ENCODE measurements around the gene RBM14. TPM values are rescaled to one million over a fixed set of nuclear protein-coding genes. Genes with fewer than 3 reads are reported as not detected.
"Not testable (repeated sequence)": the region's sequence is repeated elsewhere in the genome, so short reads cannot be mapped to it uniquely, and the experiment has no call there.

The RBM14 gene
- total RNA-seq, 3 donors from 2014 or later = 42.6 to 55.0 (median 54.6) TPM

- intact Hi-C loops (cut with DNase I; ENCODE audit: low total_unique reads) = no loop called here
- DNase-seq (ENCODE audit: low spot score in 2 of 2) = no peak
- Histone ChIP-seq H3K4me3 (no peak overlapping the region), H3K36me3 (no peaks in the 10 kb centered on the region), H3K27me3 (no peaks in the 10 kb centered on the region), H3K4me1 (no peaks in the 10 kb centered on the region), H3K9me3 (no peaks in the 10 kb centered on the region), H3K27ac (no peak overlapping the region)
- TF ChIP-seq POLR2A (IDR thresholded peaks at IDR 0.05) (no peak), CTCF (IDR thresholded peaks at IDR 0.05) (no peak)
These were observed 30.3 kb upstream of the RBM14 start for GRCh38 chr11:66586136-66586535.

GRCh38 chr11:66589315-66589714 lies 27.1 kb upstream of the RBM14 start:
- intact Hi-C loops (cut with DNase I; ENCODE audit: low total_unique reads); DNase-seq (ENCODE audit: low spot score in 2 of 2); H3K4me3 ChIP-seq; H3K27me3 ChIP-seq; H3K9me3 ChIP-seq; H3K36me3 ChIP-seq; H3K27ac ChIP-seq; H3K4me1 ChIP-seq: not testable (repeated sequence)

- no peak for TF ChIP-seq POLR2A (IDR thresholded peaks at IDR 0.05)
- no peak for TF ChIP-seq CTCF (IDR thresholded peaks at IDR 0.05)
- no peak for TF ChIP-seq POLR2AphosphoS5 (IDR thresholded peaks at IDR 0.05)
- peaks cover 0 to 4% of the 10 kb centered on the region in 2 donors for H3K4me1 ChIP-seq
- no peak overlapping the region for H3K4me3 ChIP-seq
- H3K36me3 ChIP-seq = no peaks in the 10 kb centered on the region
- no peak for DNase-seq (ENCODE audit: low spot score in 2 of 2)
- H3K27ac ChIP-seq = no peak overlapping the region
- intact Hi-C loops (cut with DNase I; ENCODE audit: low total_unique reads) = no loop called here
- H3K27me3 ChIP-seq = no peaks in the 10 kb centered on the region
- no peaks in the 10 kb centered on the region for H3K9me3 ChIP-seq
These were observed 26.3 kb upstream of the RBM14 start for GRCh38 chr11:66589996-66590675.

GRCh38 chr11:66591175-66591574 lies 25.3 kb upstream of the RBM14 start:
- Histone ChIP-seq H3K9me3 (no peaks in the 10 kb centered on the region), H3K4me3 (no peak overlapping the region), H3K4me1 (peaks cover 0 to 4% of the 10 kb centered on the region in 2 donors), H3K36me3 (no peaks in the 10 kb centered on the region), H3K27me3 (no peaks in the 10 kb centered on the region), H3K27ac (no peak overlapping the region)
- no peak for DNase-seq (ENCODE audit: low spot score in 2 of 2)
- no peak for TF ChIP-seq POLR2AphosphoS5 (IDR thresholded peaks at IDR 0.05)
- no peak for TF ChIP-seq CTCF (IDR thresholded peaks at IDR 0.05)
- TF ChIP-seq POLR2A (IDR thresholded peaks at IDR 0.05) = no peak
- intact Hi-C loops (cut with DNase I; ENCODE audit: low total_unique reads) = no loop called here

GRCh38 chr11:66592457-66593302 lies 23.8 kb upstream of the RBM14 start, which contains the start of the genes CCDC87 and CCS:
Gene CCDC87, minus strand, starts transcription at chr11:66593063. Its CDS starts 48 bp downstream, at chr11:66593015.
Gene CCS, plus strand, starts transcription at chr11:66593185. Its CDS starts 77 bp downstream, at chr11:66593262.
- Histone ChIP-seq H3K27ac (peak within 1 kb of the TSS; percentile 88 to 94), H3K4me3 (peak within 1 kb of the TSS; percentile 69 to 77 (median 72)), H3K36me3 (no peaks in the 10 kb centered on the region), H3K4me1 (peaks cover 0 to 4% of the 10 kb centered on the region in 2 donors), H3K9me3 (no peaks in the 10 kb centered on the region), H3K27me3 (no peaks in the 10 kb centered on the region)
- intact Hi-C loops (cut with DNase I; ENCODE audit: low total_unique reads) = no loop called here
- DNase-seq (ENCODE audit: low spot score in 2 of 2) = peak; percentile 96 to 97
- TF ChIP-seq POLR2AphosphoS5 (IDR thresholded peaks at IDR 0.05) (peak; percentile 70 to 87 (median 86)), POLR2A (IDR thresholded peaks at IDR 0.05) (peak; percentile 78), CTCF (IDR thresholded peaks at IDR 0.05) (peak; percentile 39 to 92 (median 87))

Data from breast epithelium (tissue), 4 donors.